ENCODE results near the gene HTR7. TPM values are rescaled to one million over a fixed set of nuclear protein-coding genes. Genes with fewer than 3 reads are reported as not detected.
A peak's percentile ranks its signal among the peaks of the same experiment; 100 is the strongest.

The HTR7 gene
- polyA plus RNA-seq, 12 donors = 0.11 to 0.28 (median 0.22) TPM; not detected in 2

DNA sequence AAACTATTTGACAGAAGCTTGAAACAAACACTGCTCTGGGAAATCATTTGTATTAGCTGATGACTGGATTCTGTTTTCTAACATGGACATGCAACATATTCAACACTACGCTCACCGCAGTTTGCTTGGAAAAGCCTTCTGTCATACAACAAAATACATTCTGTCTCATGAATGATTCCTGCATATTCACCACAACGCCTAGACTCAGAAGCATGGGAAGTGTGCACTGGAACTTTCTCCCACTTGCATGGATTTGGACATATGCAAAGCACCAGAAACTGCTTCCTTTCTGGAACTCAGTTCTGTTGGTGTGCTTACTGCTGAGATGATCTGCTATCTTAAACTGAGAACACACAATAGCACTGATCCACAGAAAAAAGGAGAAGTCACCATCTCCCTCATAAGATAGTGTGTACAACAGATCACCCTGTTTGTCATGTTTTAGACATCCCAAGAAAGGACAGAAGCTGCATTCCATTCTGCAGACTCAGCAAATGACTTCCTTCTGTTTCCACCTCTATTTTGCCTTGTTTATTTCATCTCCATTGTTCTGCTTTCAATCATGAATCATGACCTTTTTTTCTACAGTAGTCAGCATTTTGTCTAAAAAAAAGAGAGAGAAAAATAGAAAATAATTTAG is 115.8 kb downstream of the HTR7 start:
- DNase-seq = peak; percentile 4

DNA sequence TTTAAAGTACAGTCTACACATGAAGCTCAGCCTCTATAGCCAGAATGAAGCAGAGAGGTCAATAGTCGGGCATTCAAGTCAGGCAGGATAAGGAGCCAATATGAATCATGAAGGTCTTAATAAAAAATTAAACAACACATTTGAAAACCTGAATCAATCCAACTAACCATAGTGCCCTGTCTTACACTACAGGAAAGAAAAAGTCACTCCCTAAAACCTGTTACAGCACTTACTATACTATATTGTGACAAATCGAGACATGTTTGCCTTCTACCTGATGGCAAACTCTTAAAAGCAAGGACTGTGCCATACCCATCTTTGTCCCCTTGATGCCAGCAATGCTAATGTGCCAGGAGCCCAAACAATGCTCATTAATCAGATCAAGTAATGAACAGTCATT is 117.6 kb downstream of the HTR7 start:
- no peak for DNase-seq

DNA sequence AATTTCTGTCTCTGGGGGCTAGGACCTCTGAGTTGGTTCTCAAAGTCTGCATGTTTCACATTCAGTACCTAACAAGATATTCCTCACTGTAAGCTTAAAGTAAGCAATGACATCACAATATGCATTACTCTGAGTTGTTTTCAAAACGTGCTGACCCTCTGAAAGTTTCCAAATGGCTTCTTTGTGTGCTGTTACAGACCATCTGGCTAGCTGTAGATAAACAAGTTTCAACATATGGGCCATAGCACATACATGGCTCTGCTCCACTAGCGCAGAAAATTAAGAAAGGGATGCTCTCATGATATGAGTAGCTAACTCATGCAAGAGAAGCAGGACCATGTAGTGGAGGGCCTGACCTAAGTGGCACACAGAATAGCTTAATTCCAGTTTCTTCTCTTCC is 119.0 kb downstream of the HTR7 start:
- DNase-seq = no peak

DNA sequence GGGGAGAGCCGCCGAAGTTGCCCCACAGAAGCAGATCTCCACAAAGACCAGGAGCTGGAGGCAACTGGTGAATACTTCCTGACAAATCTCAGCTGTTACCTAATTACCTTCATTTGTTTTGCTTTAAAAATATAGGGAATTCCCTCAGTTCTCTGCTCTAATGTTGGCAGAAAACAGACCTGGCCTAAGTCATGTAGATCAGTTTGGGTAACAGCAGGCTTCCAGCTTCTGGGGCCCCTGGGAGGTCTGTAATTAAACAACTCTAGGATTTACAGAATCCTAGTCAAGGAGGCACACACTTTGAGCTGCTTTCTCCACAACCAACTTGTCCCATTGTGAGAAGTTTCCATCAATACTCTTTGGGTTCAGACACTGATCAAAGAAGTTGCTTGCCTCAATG is 123.4 kb downstream of the HTR7 start:
- DNase-seq = no peak

DNA sequence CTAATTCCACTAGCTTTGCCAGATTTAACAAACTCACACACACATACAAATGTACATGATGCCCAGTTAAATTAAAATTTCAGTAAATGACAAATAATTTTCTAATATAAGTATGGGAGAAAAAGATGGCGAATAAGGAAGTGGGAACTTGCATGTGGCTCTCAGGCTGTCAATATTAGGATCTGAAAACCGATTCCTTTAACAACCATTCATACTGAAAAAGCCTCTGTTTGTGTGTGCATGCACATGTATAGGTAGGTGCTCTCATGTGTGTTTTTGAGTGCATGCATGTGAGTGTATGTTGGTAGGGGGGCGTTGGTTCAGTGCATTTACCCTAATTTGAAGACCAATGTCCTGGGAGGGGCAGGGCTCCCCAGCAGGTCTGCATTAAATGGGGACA is 125.3 kb downstream of the HTR7 start:
- no peak for DNase-seq

DNA sequence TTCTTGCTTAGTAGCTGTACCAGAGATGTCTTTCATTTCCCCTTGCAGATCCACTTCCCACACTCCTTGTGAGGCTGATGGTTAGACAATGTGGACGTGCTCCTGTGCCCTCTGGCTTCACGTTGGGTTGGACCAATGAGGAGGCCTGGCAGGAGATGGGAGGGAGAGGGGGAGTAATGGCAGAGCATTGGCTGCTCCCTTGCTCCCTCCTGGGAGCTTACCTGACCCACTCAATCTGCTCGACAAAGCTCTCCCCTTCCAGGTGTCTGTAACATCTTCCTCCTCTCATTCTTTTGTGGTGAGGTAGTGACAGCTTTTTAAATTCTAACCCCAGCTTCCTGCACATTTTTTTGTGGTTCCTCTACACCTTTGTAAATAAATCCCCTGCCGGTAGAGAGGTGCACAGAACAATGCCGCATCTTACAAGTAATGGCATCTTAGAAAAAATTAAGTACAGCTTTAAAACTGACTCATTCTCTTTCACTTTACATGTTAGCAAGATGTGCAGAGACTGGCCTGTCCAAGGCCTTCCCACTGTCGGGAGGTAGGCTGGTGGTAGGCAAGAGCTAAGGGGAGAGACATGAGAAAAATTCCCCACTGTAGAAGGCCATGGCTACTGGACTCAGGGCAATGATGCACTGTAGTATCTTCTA is 134.3 kb downstream of the HTR7 start:
- no peak for DNase-seq

DNA sequence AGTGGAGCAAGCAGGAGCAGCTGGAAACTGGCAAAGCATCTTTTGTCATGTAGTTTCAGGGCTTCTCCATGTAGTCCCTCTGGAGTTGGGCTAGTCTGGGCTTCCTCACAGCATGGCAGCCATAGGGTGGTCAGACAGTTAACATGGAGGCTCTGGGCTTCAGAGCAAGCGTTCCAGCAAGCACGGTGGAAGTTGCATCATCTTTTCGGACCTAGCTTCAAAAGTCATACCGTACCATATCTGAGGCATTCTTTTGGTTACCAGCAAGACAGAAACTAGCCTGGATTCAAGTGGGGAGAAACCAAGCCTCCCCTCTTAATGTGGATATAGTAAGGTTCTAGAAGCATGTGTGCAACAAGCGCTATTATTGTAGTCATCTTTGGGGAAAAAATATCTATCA is 135.0 kb downstream of the HTR7 start:
- no peak for DNase-seq

DNA sequence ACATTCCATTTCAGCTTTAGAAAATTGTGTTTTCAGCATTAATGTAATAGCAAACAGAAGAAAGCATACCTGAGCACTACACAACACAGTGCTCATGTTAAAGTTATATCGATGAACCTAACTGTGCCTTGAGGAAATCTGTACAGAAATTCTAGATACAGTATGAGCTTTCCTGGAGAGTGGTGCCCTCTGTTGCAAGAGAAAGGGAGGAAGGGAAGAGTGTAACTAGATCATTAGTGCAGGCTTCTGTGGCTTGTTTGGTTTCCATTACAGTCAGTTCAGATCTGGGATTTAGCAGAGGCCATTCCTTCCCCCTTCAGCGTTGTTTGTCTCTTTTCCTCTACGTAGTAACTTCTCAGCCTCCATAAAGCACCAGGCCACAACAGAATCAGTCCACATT is 139.7 kb downstream of the HTR7 start:
- peak; percentile 2 for DNase-seq

DNA sequence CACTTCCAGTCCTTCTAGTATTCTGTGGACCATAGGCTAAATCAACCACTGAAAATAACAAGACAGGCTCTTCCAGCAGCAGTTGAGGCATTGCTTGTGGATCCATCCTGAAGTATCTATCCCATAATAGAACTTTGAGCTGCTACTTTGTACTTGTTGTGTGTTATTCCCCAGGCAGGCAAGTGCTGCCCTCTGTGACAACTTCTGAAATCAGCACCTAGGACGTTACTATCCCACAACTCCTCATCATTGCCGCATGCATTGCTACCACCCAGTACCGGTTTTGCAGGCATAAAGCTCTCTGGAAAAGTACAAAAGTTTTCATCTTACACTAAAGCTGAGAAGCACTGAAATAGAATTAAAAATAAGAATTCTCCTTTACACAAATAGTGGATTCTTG is 145.3 kb downstream of the HTR7 start:
- DNase-seq = no peak

DNA sequence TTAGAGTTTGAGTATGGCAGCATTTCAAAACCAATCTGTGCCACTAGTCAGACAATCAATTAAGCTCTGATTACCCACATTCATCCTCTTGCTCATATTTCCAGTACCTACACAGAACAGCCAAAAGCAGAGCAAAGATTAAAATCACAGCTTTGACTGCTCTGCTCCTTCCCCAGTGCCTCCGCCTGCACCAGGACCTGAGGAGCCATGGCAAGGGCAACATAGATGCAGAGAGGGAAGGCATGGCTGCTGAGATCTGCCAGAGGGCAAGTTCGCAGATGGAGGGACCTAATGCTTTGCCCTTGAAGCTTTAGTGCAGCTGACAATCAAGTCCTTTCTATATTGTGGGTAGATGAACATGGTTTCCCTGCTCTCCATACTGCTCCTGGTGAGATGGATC is 148.1 kb downstream of the HTR7 start:
- no peak for DNase-seq

DNA sequence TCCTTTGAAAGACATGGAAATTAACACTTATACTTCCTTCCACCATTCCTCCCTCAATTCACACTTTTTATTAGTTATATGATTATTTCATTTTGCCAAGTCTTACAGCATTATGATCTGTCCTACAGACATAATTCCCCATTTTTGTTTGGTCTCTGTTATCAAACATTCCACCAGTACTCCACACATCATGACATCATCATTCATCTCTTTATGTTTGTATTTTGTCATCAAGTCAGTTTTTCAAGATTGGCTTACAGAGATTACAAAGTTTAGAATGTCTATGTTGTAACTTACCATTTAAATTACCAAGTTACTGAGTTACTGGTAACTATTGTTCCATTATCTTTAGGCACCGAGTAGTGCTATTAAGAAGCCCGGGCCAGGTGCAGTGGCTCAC is 150.2 kb downstream of the HTR7 start:
- no peak for DNase-seq

DNA sequence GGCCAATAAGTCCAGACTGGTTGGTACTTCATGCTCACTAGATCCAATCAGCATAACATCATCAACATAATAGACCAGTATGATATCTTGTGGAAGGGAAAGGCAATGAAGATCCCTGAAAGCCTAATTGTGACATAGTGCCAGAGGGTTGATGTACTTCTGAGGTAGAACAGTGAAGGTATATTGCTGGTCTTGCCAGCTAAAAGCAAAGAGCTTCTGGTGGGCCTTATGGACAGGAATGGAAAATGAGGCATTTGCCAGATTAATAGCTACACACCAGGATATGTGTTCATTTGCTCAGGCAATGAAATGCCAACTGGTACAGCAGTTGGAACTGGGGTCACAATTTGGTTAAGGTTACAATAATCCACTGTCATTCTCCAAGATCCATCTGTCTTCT is 156.4 kb downstream of the HTR7 start:
- no peak for DNase-seq

DNA sequence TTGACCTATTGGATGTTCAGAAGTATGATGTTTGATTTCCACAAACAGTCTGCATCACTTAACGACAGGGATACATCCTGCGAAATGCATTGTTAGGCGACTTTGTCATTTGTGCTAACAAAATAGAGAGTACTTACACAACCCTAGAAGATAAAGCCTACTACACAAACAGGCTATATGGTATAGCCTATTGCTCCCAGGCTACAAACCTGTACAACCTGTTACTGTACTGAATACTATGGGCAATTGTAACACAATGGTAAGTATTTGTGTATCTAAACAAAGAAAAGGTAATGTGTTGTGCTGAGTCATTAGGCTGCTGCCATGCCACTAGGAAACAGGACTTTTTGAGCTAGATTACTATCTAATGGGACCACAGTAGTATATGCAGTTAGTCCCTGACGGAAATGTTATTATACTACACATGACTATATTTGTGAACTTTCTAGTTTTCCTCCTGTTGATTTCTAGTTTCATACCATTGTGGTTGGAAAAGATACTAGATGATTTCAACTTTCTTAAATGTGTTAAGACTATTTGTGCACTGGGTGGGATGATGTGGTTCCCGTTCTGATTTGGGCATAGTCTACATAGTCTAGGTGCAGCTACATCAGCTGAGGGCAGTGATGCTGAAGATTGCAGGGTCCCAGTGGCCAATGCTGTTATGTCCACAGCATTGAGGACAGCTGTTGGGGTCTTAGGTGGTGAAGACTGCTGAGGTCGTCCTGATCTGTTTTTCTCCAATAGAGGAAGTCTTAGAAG is 161.7 kb downstream of the HTR7 start:
- DNase-seq = no peak

Other genes starting within 250 kb of the HTR7 start
- 10 to 100 TPM in 11 of 12 donors, not detected in 1; 33.1 to 80.2 (median 40.9) TPM for gene RPP30, start 13.9 kb upstream of the HTR7 start, polyA plus RNA-seq (ENCODE audit: insufficient read length in 12 of 12)
- 100 to 1,000 TPM in 4 of 12 donors, 10 to 100 TPM in 8; 16.3 to 224 (median 50.4) TPM for gene ANKRD1, start 63.0 kb upstream of the HTR7 start, polyA plus RNA-seq (ENCODE audit: insufficient read length in 12 of 12)